Parathyroid adenoma (tissue), 2 donors: Measurements from ENCODE around the gene SPNS2.

Experiments
- H2AFZ ChIP-seq: fragments of 300-600 bp; sonication (generic); one replicate; pipeline ENCODE4 v1.7.0; 2017; ENCODE audit warnings: antibody characterized with exemption, mild to moderate bottlenecking
- H3K27ac ChIP-seq: fragments of 300-600 bp; sonication (generic); one replicate; pipeline ENCODE4 v1.7.0; 2017
- H3K27me3 ChIP-seq: fragments of 300-600 bp; sonication (generic); one replicate; pipeline ENCODE4 v1.7.0; 2017; ENCODE audit warnings: low read length; ENCODE audit not compliant: control insufficient read depth, insufficient read depth
- H3K36me3 ChIP-seq: fragments of 300-600 bp; sonication (generic); one replicate; pipeline ENCODE4 v1.7.0; 2017; ENCODE audit warnings: low read length; ENCODE audit not compliant: control insufficient read depth, insufficient read depth
- H3K4me1 ChIP-seq: fragments of 300-600 bp; sonication (generic); one replicate; pipeline ENCODE4 v1.7.0; 2017; ENCODE audit warnings: control low read depth
- H3K4me2 ChIP-seq: fragments of 300-600 bp; sonication (generic); one replicate; pipeline ENCODE4 v1.7.0; 2017; ENCODE audit warnings: low read length
- H3K4me3 ChIP-seq: fragments of 300-600 bp; sonication (generic); one replicate; pipeline ENCODE4 v1.7.0; 2017; ENCODE audit warnings: low read depth, low read length
- H3K79me2 ChIP-seq: fragments of 300-600 bp; sonication (generic); one replicate; pipeline ENCODE4 v1.7.0; 2017; ENCODE audit warnings: control low read depth
- H3K9ac ChIP-seq: fragments of 300-600 bp; sonication (generic); one replicate; pipeline ENCODE4 v1.7.0; 2017; ENCODE audit warnings: mild to moderate bottlenecking
- H3K9me3 ChIP-seq: fragments of 300-600 bp; sonication (generic); one replicate; pipeline ENCODE4 v1.7.0; 2017; ENCODE audit warnings: low read length; ENCODE audit not compliant: control insufficient read depth
- TF ChIP-seq, protein P1 (sequence below): fragments of 300-600 bp; sonication (generic); IDR thresholded peaks from one replicate; pipeline ENCODE4 v1.7.0; 2017; ENCODE audit warnings: antibody characterized with exemption, mild to moderate bottlenecking
- donor health status: primary hyperparathyroidism.

Gene SPNS2

DNA sequence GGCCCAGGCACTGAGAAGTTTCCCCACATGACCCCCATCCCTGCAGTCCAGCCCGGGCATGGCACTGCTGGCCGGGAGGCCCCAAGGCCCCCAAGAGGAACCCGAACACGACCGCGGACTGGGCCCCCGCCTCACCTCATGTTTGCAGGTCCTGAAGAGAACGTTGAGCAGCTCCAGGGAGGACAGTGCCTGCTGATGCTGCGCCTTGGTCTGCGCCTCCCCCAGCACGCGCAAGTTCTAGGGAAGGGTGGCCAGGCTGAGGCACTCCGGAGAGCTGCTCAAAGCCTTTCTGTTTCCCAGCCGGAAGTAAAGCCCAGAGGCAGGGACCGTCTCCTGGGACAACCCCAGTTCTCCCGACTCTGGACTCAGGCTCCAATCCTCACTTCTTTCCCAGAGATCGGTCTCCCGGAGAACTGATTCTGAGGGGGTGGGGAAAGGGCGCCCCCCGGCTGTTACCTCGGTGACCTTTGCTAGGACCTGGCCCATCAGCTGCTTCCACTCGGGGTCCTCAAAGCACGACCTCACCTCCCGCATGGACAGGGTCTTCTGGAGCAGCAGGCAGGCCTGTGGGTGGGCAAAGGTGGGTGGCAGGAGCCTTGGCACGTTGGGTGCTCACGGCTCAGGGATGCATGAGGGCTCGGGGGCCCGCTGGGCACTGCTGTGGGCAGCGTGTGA is 42.8 kb downstream of the SPNS2 start:
- H3K9me3 ChIP-seq: no peaks in the 10 kb centered on the region
- no peak overlapping the region for H3K9ac ChIP-seq
- H3K4me2 ChIP-seq: no peak overlapping the region
- no peaks in the 10 kb centered on the region for H3K79me2 ChIP-seq
- TF ChIP-seq, protein P1, sequence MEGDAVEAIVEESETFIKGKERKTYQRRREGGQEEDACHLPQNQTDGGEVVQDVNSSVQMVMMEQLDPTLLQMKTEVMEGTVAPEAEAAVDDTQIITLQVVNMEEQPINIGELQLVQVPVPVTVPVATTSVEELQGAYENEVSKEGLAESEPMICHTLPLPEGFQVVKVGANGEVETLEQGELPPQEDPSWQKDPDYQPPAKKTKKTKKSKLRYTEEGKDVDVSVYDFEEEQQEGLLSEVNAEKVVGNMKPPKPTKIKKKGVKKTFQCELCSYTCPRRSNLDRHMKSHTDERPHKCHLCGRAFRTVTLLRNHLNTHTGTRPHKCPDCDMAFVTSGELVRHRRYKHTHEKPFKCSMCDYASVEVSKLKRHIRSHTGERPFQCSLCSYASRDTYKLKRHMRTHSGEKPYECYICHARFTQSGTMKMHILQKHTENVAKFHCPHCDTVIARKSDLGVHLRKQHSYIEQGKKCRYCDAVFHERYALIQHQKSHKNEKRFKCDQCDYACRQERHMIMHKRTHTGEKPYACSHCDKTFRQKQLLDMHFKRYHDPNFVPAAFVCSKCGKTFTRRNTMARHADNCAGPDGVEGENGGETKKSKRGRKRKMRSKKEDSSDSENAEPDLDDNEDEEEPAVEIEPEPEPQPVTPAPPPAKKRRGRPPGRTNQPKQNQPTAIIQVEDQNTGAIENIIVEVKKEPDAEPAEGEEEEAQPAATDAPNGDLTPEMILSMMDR: no peak
- peaks cover 8% of the 10 kb centered on the region for H3K4me1 ChIP-seq
- H3K27ac ChIP-seq: no peak overlapping the region
- H3K36me3 ChIP-seq: no peaks in the 10 kb centered on the region
- no peak overlapping the region for H2AFZ ChIP-seq
- no peak overlapping the region for H3K4me3 ChIP-seq
- no peaks in the 10 kb centered on the region for H3K27me3 ChIP-seq

DNA sequence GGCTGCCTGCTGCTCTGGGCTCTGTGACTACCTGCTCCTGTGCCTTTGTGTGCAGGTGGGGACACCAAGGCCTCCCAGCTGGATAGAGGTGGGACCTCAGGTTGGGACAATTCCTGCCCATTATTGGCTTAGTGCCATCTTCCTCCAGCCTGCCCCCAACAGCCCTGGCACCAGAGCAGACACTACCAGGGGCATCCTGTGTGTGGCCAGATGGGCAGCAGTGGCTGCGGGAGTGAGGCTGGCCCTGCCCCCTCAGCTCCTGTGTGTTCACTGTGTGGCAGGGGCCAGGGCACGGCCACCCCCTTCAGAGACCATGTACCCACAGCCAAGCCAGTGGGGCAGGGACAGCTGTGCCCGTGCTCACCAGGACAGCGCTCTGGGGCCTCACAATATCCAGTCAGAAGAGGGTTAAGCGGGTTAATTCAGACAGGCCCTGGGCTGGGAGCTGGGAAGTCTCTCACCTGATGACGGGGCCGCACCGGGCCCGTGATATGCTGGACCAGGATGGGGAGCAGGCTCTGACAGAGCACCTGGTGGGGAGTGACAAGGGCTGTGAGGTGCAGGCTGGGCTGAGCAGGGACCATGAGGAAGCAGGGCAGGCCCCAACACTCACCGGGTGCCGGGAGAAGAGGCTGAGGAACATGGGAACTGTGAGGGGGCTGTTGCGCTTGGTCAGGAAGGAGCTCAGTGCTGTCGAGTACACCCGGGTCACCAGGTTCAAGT is 43.5 kb downstream of the SPNS2 start:
- H3K36me3 ChIP-seq: no peaks in the 10 kb centered on the region

DNA sequence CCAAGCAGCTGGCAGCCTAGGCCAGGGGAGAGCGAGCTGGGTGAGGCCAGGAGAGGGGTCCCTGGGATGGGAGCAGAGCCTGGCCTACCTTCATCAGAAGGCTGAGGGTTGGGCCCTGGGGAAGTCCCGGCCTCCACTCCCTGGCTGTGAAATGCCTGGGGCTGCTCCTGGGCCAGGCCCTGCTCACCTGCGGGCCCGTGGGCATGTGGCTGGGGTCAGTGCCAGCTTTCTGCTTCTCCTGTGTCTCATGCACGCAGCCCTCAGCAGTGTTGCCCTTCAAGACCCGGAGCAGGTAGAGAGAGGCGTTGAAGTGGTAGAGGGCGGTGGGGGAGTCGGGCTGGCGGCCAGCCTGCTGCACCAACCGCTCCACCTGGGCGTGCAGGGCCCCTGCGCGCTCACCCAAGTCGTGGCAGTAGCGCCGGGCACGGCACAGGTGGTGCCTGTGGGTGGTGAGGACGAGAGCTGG is 44.1 kb downstream of the SPNS2 start:
- Histone ChIP-seq H3K9me3 (no peaks in the 10 kb centered on the region), H3K27me3 (no peaks in the 10 kb centered on the region), H3K9ac (no peak overlapping the region), H3K79me2 (no peaks in the 10 kb centered on the region), H3K27ac (no peak overlapping the region), H3K4me2 (no peak overlapping the region), H3K4me3 (no peak overlapping the region), H3K4me1 (no peaks in the 10 kb centered on the region), H3K36me3 (no peaks in the 10 kb centered on the region), H2AFZ (no peak overlapping the region)
- TF ChIP-seq, protein P1: no peak

More for the DNA sequence above, 43.5 kb downstream of the SPNS2 start:
- Histone ChIP-seq H2AFZ (no peak overlapping the region), H3K4me2 (no peak overlapping the region), H3K79me2 (no peaks in the 10 kb centered on the region), H3K27ac (no peak overlapping the region), H3K27me3 (no peaks in the 10 kb centered on the region), H3K4me1 (peaks cover 2% of the 10 kb centered on the region), H3K4me3 (no peak overlapping the region), H3K9ac (no peak overlapping the region), H3K9me3 (no peaks in the 10 kb centered on the region)
- TF ChIP-seq, protein P1: no peak

DNA sequence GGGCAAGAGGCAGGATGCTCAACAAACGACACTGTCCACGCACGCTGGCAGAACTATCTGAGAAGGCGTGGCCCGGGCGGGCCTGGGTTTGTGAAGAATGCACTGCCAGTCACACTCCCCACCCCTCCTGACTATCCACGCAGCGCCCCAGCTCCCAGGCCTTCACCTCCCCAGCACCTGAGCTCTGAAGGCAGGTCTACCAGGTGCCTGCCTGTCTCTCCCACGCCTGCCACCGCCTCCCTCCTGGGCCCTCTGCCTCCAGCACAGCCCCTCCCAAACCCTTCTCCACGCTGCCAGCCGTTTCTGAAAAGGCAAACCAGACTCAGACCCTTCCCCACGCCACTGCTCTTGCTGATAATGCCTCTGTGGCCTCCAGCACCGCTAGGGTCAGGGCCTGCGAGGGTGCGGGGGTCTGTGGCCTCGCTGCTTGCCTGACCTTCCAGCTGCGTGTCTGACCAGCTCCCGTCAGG is 44.9 kb downstream of the SPNS2 start:
- TF ChIP-seq, protein P1: no peak
- Histone ChIP-seq H3K27ac (no peak overlapping the region), H3K4me2 (no peak overlapping the region), H3K27me3 (no peaks in the 10 kb centered on the region), H3K9me3 (no peaks in the 10 kb centered on the region), H3K4me3 (no peak overlapping the region), H3K79me2 (no peaks in the 10 kb centered on the region), H3K9ac (no peak overlapping the region), H3K36me3 (no peaks in the 10 kb centered on the region), H2AFZ (no peak overlapping the region), H3K4me1 (no peaks in the 10 kb centered on the region)
